GM19351 (cell line): Measurements from ENCODE around the gene COL6A2.

Experiments
- ATAC-seq: cut with Tn5 transposase; IDR thresholded peaks from one replicate; pipeline ENCODE4 v1.9.1; 2021; ENCODE audit warnings: mild to moderate bottlenecking, moderate library complexity; ENCODE audit not compliant: unreplicated experiment

Gene COL6A2

GRCh38 chr21:46124083-46124925, 26.4 kb downstream of the COL6A2 start:
- ATAC-seq = no peak

- no peak for ATAC-seq
Measured at GRCh38 chr21:46124926-46125845, 27.3 kb downstream of the COL6A2 start.

- ATAC-seq = no peak
Measured at GRCh38 chr21:46125846-46126301, 28.0 kb downstream of the COL6A2 start.

GRCh38 chr21:46126309-46127238, 28.7 kb downstream of the COL6A2 start:
- no peak for ATAC-seq

- ATAC-seq = no peak
Measured at GRCh38 chr21:46127239-46128105, 29.6 kb downstream of the COL6A2 start.

- ATAC-seq = no peak
Measured at GRCh38 chr21:46128106-46128932, 30.4 kb downstream of the COL6A2 start.

GRCh38 chr21:46128933-46129571, 31.1 kb downstream of the COL6A2 start:
- no peak for ATAC-seq

- ATAC-seq = no peak
Measured at GRCh38 chr21:46129846-46130651, 32.1 kb downstream of the COL6A2 start.

- ATAC-seq = no peak
Measured at GRCh38 chr21:46130831-46131587, 33.1 kb downstream of the COL6A2 start.

GRCh38 chr21:46131588-46131837, 33.6 kb downstream of the COL6A2 start:
- no peak for ATAC-seq

GRCh38 chr21:46131838-46132651, 34.1 kb downstream of the COL6A2 start:
- ATAC-seq = no peak

GRCh38 chr21:46135782-46136395, 38.0 kb downstream of the COL6A2 start:
- ATAC-seq = no peak

GRCh38 chr21:46136739-46137349, 38.9 kb downstream of the COL6A2 start:
- ATAC-seq = no peak

GRCh38 chr21:46137908-46138307, 40.0 kb downstream of the COL6A2 start:
- ATAC-seq = no peak

- ATAC-seq = no peak
Measured at GRCh38 chr21:46138383-46138970, 40.6 kb downstream of the COL6A2 start.
